ENCODE data around the gene NIN.
A peak's percentile ranks its signal among the peaks of the same experiment; 100 is the strongest.

NIN gene

DNA sequence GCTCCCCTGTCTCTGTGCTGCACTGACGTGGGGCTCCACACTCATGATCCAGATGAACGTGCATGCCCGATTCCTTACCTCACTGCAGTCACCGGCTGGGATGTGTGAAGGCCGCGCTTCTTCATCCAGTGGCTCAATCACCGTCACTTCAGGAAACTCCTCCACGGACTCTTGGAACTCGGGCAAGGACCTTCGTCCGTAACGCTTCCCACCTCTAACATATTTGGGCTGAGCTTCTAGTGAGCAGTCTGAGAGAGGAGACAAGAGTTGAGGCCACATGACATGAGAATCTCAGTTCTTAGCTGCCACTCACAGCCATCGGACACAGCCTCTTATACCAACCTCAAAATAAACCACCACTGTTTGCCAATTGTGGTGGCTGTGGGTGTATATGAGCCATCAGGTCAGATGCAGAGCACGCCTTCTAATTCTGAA, 38.3 kb downstream of the NIN start:
- no peak for DNase-seq (ENCODE audit: low read depth)

DNA sequence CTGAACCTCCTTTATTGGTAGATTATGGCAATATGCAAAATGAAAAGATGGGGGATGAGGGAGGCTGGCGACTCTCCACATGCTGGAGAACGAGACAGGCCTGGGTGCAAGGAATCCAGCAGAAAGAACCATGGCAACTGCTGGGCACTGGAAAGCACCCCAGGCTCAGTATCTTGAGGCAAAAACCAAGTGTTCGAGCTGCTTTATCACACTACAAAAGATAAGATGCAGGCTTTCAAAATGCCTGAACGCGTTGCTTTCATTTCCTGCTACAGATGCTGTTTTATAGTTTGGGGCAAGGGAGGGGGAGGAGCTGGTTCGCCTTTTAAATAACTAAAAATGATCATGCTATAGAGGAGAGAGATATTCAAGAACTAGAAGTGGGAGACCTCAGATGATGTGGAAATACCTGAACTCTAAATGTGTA, 38.9 kb downstream of the NIN start:
- no peak for DNase-seq (ENCODE audit: low read depth)

DNA sequence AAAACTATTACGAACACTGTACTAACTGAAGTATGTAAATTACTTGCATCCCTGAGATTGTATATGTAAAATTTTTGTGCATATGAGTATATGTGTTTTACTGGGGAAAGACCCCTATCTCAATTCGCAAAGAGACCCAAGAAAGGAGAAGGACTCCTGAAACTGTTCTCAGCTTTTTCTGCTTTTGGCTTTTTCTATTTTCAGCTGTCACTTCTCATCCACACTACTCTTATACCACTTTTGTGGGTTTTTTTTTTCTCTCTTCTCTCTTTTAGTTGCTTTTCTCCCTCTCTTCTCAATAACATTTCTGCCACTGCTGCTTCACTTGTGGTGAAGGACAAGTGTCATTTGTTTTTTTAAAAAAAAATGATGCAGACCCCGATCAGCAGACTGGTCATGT, 39.8 kb downstream of the NIN start:
- DNase-seq (ENCODE audit: low read depth), result no peak

DNA sequence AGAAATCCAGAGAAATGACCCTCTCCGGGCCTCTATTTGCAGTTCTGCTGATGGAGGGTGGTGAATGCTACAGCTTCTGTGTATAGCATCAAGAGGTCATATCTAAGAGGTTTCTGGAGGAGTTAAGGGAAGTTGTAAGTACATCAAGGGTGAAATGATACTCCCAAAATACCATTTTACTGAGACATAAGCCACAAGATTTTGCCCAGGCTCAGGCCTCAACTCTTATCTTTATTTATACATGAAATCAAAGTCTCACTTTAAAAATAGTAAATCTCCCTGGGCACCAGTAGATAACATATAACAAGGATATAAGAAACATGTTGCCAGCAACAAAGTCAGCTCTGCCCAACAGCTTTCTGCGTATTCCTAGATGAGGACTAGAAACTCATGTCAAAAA, 40.4 kb downstream of the NIN start:
- no peak for DNase-seq (ENCODE audit: low read depth)

DNA sequence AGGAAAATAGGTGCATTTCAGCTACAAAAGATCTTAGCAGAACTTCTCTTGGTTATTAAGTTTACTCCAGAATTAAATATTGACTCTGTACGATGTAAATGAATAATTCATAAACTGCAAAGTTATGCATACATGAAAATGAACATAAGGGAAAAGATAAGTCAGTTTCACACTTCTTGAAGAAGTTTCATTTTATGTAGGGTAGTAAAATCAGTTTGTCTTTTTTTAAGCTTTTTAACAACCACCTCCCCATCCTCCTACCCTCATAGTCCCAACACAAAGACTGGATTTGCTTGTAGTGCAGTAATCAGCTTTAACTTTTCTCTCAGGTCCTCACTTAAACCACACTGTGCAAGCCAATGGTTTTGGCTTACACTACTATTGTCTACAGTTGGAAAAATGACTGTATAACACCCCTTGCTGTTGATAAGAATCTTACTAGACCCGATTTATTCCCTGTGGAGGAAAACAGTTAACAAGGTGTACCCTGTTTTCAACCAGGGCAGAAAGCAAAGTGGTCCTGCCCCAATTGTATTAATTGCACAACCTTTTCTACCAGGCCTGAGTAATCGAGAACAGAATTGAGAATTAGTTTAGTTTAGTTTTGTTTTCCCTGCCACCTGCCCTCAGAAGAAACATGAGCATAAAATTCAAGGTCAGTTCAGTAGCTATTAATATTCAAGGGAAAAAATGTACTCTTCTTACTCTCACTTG, 44.1 kb downstream of the NIN start:
- DNase-seq (ENCODE audit: low read depth), result no peak

DNA sequence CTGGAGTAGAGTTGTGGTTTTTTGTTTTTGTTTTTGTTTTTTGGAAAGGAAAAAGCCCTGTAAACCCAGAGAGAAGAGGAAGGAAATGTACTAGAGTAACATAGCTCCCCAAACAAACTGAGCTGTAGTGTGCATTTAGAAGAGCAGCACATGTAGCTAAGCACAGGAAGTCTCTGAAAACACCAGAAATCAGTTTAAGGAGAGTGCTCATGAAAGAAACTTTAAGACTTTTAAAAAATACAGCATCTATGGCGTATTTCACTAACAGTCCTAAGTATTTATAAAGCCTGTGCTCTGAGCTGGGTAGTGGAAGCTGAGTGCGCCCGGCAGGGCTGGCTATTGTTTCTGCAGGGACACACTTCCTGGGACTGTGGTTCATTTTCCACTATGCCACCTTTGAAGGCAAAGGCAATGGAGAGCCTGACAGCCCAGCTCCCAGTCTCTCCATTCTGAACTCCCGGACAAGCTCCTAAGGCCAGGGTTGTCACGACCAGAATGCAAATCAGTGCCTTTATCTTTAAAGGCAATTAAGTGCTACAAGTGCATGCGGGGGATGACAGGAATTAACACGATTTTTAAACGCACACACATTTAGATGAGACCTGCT, 45.4 kb downstream of the NIN start:
- no peak for DNase-seq (ENCODE audit: low read depth)

DNA sequence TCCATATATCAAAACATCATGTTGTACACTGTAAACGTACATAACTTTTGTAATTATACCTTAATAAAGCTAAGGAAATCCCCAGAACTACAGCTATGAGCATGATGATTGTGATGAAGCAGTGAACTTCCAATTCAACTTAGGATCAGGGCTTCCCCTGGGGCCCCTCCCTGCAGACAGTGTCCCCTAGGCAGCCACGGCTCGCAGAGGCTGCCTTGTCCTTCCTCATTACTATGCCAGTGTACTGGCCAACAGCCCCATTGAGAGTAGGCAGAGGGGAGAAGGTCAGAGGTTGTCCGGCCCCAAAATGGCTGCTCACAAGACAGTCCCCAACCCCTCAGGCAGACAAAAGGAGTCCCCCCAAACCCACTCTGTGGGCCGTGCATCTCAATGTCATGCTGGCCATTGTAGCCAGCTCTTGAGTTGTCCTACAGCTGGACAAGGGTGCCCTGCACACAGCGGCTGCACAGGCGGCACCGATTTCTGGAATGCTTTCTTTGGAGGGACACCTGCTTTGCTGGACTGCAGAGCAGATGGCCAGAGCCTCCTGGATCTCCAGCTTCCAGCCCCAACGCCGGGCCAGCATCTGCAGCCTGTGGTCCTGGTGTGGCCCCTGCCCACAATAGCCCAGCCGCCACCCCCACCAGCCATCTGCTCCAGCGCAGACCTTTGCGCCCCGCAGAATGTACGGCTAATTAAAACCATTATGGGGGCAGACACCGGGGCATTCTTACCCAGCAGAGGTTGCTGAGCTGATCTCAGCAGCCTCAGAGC, 46.1 kb downstream of the NIN start:
- DNase-seq (ENCODE audit: low read depth), result no peak

DNA sequence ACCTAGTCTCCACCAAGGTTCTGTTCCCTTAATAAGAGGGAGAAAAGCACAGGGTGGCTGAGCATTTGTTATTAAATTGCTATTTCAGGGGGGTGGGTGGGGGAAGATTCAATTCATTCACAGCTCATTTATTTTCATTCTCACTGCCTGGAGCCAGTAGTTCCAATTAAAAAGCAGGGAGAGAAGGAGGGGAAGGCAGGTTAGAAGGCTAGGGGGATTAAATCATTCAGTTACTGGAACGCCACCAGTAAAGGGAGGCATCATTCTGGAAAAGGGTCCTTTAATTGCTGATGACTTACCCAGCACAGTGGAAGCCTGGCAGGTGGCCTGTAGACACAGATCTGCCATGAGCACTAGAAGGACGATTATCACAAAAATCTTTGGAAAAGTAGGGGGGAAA, 47.4 kb downstream of the NIN start:
- no peak for DNase-seq (ENCODE audit: low read depth)

DNA sequence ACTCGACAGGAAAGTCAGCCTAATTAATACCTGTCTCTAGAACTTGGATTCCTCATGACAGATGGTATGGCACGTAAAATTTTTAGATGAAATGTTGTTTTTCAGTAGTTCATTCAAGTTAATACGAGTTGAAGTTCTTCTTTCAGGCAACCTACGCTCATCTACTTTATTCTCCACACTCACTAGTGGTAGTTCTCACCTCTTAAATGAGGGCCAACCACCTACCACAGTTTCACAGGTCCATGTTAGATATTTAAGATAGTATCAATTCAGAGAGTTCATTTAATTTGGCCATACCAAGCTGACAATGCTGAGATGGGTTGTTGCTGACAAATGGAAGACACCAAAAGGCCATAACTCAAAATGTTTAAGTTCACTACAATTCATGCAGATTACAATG, 50.6 kb downstream of the NIN start:
- no peak for DNase-seq (ENCODE audit: low read depth)

DNA sequence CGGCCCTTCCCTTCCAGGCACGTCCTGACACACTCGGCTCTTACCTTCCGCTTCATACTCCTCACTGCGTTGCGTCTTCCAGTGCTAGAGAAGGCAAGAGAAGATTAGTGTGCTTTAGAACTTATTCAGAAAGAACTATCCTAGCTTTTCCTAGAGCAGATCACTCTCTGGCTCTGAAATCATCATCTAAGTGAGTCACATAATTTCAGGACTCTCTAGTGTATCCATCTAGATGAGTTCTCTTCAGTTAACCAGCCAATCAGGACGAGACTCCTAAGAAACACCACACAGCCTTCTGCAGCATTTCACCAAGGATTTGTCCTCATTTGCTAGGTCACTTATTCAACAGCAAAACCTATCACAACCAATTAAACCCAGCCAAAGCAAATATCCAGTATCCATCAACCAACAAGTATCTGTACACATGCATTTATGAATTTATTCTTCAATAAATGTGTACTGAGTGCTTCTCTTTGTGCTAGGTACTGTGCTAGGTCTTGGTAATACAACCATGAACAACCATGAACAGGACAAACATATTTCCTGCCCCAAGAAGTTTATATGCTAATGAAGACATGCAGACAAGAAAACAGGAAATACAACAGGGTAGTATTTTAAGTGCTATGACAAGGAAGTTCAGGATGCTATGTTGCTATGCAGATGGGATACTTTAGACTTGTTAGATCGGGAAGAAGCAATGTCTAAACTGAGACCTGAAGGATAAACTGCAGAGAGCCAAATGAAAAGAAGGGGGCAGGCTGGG, 52.1 kb downstream of the NIN start:
- DNase-seq (ENCODE audit: low read depth), result no peak

DNA sequence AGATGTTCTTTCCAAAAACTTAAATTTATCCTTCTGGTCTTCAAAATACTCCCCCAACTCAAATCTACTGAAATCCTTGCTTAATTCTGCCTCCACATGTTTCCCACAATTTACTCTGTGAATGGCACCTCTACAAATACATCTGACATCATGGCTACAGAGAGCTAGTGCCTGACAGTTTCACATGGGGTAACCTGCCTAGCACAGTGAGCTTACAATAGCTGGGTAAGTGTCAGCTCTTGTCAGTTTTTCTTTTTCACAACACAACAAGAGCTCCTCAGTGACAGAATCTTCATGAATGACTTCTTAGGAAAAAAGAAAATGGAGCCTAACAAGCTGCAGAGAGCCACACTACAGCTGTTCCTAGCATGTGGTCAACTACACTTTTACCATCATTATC, 54.4 kb downstream of the NIN start:
- DNase-seq (ENCODE audit: low read depth), result no peak

DNA sequence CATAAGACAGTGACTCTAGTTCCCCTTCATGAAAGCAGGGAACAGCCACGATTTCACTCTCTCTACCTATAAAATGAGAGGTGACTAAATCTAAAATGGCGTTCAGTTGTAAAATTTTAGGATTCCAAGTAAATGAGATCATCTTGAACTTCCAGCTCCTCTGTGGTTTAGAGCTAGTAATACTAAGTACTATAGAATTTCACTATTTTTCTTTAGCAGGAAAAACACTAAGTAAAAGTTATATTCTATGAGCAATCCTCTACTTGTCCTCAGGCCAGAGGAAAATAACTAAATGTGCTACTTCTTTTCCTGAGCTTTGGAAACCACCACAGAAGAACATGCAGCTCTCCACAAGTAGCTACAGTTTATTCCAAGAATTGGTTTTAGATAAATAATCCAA, 55.6 kb downstream of the NIN start:
- peak; percentile 68 for DNase-seq (ENCODE audit: low read depth)

DNA sequence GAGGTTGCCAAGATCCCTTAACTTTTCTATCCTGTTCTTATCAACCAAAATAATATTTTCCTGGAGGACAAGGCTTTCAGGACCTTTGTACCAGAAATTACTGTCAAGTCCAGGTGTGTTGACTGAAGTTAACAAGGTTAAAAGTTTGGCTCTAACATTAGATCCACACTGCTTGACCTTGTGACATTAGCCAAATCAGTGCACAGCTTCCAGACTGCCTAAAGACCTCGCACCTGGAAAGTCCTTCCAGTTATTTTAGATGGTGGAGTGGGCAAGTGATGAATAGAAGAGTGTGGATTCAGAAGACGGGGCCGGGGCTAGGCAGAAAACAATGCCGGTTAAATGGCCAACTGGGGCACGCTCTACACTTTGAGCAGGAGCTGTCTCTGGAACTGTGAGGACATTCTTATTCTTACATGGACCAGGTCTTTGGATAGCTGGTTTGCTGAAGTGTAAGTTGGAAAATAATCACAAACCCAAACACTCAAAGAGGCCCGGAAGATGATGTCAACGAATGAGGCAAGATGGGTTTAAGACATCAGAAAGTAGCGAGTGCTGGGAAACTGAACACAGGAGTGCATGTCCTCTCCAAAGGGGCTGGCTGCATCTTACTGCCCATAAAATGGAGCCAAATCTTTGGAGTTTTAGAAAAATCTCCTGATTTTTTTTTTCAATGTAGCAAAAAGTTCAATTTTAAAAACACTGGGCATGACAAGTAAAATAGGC, 56.3 kb downstream of the NIN start:
- no peak for DNase-seq (ENCODE audit: low read depth)

DNA sequence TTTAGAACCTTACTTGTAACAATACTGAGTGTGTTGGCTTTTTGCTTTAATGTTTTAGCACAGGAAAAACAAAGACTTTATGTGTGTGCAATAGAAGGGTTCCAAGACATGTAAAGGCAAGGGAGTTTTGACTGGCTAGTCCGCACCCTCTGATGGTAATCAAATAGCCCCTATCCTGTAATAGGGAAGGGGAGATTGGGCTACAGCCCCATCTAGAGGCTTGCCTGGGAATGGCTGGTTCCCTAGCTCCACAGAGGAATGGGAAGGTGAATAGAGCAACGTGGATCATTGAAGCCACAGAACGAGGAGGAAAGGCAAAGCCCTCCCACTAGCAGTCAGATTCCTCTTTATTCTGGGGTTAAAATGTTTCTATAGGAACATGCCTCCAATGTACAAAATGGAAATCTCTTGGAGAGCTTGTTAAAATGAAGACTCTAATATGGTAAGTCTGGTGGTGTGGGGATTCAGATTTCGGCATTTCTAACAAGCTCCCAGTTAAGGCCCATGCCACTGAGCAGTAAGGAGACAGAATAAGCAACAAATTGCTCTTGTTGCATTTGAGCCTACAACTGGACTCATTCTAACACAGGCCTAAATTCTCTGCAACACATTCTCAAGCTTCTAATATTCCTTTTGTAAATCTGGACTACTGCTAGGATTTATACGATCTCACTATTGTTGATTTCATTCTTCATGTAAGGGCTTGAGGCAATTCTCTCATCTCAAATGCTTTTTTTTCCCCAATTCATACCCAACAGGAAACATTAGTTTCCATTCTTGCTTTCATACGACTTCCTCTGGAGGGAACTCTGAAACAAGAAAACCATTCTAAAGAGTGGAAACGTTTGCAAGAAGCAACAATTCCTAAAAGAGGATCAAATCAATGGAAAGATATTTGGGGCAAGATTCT, 57.1 kb downstream of the NIN start:
- DNase-seq (ENCODE audit: low read depth), result no peak

DNA sequence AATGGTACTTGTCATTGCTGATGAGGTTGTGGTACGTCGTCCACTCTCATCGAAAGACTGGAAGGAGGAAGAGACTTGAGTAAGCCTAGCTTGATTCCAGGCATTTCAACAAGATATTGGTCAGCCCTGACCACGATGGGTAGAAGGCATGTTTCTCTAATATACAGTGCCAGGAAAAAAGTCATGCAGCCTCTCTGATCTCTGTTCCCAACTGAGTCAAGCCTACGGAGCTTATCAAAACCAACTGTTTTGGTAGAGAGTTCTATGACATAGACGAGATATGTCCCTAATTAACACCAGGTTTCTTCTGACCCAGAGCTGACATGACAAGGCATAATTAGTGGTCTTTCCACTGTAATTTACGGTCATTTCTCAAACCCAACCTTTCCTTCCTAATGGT, 58.5 kb downstream of the NIN start:
- DNase-seq (ENCODE audit: low read depth), result peak; percentile 72

DNA sequence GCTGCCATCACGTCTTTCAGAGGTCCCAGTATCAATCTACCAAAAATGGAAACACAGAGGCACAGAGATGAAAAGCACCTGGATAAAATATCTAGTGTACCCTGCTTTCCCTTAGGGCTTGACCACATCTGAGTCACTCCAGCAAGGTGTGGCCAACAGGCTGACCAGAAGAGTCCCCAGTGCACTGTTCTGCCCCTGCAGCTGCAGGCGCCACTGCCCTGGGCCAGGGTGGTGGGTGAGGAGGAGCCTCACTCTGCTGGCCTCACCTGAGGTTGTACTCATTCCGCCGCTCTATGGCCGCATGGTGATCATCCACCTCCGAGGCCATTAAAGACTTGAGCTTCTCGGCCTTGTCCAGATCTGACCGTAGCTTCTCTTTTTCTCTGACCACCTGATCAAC, 60.4 kb downstream of the NIN start:
- DNase-seq (ENCODE audit: low read depth), result no peak

DNA sequence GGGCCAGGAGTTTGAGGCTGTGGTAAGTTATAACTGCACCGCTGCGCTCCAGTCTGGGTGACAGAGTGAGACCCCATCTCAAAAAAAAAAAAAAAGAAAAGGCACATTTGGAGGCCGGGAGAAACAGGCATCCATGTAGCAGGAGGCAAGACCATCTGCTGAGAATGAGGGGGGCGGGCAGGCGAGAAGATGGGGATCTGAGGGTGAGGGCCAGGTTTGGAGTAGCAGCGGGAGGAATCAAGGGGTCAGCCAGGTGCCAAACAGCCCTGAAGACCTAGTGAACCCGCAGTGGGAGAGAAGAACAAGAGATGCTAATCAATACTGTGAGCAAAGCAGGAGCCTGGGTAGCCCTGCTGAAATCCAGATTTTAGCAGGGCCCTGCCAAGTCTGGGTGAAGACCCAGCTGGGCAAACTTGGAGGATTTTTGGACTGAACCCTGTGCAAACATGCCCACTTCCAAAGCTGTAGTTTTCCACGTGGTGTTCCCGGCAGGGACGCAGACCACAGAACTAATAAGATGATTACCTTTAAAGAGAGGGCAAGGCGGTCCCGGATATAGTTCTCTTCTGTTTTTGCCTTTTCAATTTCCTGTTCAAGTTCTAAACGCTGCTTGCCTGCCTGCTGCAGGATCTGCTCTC, 61.0 kb downstream of the NIN start:
- no peak for DNase-seq (ENCODE audit: low read depth)

DNA sequence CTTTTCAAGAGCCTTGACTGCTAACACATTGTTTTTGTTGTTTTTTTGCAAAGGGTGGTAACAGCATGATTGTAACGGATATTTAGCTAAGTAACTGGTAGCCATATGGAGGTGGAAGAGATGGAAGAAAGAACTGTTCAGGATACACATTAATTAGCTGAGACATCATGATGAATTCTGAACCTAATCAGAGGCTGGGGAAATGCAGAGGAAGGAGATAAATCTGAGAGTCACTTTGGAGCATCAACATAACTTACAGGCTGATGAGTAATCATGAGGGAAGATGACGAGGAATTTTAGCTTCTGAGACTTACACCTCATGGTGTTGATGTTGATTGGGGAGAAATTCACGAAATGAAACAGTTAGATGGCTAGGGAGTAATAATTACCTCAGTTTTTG, 62.3 kb downstream of the NIN start:
- DNase-seq (ENCODE audit: low read depth), result no peak

DNA sequence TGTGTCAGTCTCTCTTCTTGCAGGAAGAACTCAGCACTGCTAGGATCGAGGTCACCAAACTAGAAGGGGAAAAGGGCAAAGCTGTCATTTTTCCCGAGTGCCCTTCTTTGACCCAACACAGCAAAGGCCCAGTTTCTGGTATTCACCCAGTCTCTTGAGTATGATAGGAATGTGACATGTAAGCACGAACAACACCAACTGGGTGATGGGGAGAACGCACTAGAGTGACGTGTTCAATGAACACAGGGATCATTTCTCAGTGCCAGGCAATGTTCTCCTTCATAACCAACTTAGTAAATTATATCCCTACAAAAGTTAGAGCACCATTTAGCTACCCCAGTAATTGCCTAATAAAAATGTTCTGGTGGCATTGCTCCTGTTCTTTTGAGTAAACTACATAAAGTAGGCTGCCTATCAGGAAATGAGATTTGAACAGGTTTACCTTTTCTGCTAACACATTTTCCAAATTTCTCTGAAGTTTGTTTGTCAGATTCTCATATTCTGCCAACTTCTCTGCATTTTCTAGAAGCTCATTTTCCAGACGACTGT, 64.5 kb downstream of the NIN start:
- no peak for DNase-seq (ENCODE audit: low read depth)

DNA sequence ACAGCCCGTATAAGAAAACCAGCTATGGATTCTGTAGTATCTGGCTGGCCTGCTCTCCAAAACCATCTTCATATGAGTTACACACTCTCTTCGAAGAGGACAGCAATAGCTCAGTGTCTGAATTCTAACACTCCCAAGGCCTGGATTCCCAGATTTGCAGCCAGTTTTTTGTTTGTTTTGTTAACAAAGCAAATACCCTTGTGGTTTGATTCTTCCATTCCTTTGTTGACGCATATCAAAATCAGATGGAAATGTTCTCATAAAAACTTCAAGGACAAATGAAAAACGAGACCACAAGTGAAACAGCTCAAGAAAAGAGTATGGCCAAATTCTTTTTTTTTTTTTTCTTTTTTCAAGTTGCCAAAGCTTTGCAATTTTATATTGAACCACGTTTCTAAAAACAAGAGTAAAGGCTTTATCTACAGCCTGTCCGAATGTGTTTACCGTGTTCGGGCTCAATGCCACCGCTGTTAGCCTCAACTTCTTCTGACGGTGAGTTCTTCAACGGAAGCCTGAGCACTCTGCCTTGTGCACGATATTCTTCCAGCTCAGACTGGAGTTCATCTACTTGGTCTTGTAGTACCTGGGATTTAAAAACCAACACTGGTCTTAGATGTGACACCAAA, 67.5 kb downstream of the NIN start:
- peak; percentile 94 for DNase-seq (ENCODE audit: low read depth)
